GM19025 (cell line): ENCODE measurements around the gene UBE3C.
"Not testable (repeated sequence)": the region's sequence is repeated elsewhere in the genome, so short reads cannot be mapped to it uniquely, and the experiment has no call there.

Source experiments
- ATAC-seq: cut with Tn5 transposase; IDR thresholded peaks from one replicate; pipeline ENCODE4 v1.9.1; 2021; ENCODE audit warnings: mild to moderate bottlenecking, low read depth, moderate library complexity; ENCODE audit not compliant: unreplicated experiment

The UBE3C gene

GRCh38 chr7:157138424-157139110, at the start of gene UBE3C:
TSS of gene UBE3C (plus strand) at chr7:157138926. CDS start at chr7:157139273, 347 bp downstream.
- ATAC-seq: peak; percentile 79

DNA sequence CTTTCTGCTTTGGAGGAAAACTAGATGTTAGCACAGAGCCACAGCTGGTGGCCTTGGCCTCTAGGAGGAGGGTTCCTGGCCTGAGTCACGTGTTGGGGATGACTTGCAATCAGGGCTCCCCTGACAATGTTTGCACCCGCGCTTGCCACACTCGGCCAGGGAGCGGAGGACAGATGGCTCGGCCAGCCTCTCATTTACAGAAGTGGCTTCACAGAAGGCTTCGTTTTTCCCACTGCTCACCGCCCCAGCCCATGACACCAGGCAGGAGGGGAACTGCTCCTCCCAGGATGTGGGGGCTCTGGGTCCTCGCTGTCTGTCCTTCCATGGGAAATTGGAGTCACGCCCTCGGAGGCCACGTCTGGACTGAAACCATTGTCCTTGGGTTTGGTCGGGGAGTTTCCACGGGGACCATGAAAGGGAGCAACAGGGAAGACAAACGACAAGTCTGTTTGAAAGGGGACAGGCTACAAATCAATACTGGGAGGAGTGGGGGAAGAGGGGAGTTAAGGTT, 49.6 kb upstream of the UBE3C start:
- no peak for ATAC-seq

DNA sequence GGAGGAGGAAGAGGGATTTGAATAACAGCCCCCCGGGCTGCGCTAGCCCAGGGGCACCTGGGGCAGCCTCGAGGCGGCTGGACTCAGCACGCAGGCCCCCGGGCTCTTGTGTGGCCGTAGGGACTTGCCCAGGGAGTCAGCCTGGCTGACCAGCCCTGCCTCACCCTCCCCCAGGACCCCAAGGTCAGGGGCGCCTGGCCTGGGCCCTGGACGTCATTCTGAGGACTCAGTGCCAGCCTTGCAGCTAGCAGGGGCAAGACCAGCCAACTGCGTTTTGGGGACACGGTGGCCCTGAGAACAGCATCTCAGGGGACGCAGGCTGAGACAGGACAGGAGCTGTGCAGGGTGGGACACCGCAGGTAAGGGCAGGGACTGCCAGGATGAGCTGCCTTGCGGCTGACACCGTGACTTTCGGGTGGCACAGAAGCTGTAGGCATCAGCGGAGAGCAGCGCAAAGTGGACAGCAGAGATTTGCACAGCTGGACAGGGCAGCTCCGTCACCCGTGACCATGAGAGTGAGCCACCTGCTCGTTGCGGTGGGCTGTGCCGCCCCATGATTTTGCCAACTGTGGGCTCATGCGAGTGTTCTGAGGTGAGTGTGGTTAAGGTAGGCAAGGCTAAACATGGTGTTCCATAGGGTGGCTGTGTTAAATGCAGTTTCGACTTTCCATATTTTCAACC, 48.1 kb upstream of the UBE3C start:
- ATAC-seq: no peak

DNA sequence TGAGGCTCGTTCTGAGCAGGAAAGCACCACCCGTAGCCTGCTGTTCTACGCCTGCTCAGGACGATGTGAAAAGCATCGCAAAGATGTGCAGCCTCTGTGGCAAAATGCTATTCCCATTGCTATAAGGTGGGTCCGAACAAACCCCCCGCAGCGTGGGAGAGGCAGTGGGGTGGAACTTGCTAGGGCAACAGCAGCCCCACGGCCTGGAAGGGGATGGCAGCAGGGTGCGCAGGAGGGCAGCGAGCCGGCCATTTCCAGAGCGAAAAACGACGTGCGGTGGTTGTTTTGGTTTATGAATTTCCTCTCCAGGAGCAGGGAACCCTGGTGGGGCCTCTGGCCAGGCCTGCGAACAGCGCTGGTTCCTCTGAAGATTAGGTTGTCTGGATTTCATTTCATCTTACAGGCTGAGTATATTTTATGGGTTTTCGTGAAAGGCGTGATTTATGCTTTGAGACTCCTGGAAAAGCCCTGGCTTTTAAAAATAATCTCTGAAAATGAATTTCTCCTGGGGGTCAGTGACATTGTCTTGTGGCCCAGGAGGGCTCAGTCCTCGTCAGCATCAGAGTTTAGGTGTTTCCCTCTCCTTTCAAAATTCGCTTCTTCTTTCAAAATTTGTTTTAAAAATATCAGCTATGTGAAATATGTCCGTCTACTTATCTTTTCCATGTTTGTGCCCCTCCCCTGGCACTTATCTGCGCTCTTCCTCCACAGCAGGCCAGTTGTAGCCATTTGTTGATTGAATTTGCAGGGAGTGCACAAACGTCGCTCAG, 42.3 kb upstream of the UBE3C start:
- ATAC-seq: no peak

DNA sequence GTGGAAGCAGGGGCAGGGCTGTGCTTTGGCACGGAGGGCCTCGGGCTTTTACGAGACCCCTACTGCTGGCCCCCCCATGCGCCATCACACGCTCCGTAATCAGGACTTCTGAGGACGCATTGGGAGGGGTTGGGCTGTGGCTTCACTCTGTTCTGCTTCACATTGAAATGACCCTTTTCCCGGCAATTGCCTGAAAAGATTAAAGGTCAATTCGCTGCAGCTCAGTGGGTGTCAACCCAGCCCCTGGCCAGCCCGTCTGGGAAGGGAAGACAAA, 41.7 kb upstream of the UBE3C start:
- ATAC-seq: no peak

DNA sequence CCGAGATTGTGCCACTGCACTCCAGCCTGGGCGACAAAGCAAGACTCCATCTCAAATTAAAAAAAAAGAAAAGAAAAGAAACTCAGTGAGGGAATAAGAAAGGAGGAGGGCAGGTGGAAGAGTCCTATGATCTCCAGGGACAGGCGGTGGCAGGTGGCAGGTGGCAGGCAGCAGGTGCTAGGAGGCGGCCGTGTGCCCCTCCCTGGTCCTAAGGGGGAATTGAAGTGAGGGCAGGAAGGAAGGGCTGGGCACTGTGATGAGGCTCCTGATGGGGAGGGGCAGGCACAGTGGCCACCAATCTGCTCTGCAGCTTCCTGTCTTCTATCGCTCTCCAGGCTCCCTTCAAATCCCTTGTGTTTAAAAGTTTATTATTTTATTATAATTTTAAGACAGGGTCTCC, 41.2 kb upstream of the UBE3C start:
- no peak for ATAC-seq

- ATAC-seq: not testable (repeated sequence)
Measured at GRCh38 chr7:157100005-157100404, 38.7 kb upstream of the UBE3C start.

GRCh38 chr7:157103641-157104040, 35.1 kb upstream of the UBE3C start:
- ATAC-seq: not testable (repeated sequence)

GRCh38 chr7:157111311-157111710, 27.4 kb upstream of the UBE3C start:
- no peak for ATAC-seq

- ATAC-seq: no peak
Measured at GRCh38 chr7:157112706-157113105, 26.0 kb upstream of the UBE3C start.

DNA sequence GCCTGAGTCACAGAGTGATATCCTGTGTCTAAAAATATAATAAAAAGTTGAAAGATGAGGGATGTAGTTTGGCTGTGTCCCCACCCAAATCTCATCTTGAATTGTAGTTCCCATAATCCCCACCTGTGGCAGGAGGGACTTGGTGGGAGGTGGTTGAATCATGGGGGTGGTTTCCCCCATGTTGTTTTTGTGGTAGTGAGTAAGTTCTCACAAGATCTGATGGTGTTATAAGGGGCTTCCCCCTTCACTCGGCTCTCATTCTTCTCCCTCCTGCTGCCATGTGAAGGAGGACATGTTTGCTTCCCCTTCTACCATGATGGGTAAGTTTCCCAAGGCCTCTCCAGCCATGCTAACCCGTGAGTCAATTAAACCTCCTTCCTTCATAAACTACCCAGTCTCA, 25.1 kb upstream of the UBE3C start:
- ATAC-seq: no peak

- ATAC-seq: no peak
Measured at GRCh38 chr7:157116762-157117161, 22.0 kb upstream of the UBE3C start.

- ATAC-seq: no peak
Measured at GRCh38 chr7:157117796-157118195, 20.9 kb upstream of the UBE3C start.

DNA sequence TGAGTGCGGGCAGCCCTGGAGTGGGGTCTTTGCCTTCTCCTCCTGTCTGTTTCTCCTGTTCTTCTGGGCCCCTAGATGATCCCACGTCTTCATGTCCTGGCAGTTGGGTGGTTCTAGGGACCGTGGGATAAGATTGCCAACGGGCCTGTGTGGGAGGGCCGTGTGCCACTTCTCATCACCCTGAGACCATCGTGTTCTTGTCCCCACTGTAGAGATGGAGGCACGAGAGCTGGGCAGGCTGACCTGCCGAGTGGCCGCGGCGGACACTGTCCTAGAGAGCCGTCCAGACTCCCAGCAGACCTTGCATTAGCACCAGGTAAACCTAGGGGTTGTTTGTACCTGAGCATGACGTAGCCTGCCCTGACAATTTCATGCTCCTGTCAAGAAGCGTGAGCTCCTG, 18.5 kb upstream of the UBE3C start:
- ATAC-seq: no peak

GRCh38 chr7:157121184-157121715, 17.5 kb upstream of the UBE3C start:
- ATAC-seq: no peak

GRCh38 chr7:157122800-157123495, 15.8 kb upstream of the UBE3C start:
- ATAC-seq: no peak

DNA sequence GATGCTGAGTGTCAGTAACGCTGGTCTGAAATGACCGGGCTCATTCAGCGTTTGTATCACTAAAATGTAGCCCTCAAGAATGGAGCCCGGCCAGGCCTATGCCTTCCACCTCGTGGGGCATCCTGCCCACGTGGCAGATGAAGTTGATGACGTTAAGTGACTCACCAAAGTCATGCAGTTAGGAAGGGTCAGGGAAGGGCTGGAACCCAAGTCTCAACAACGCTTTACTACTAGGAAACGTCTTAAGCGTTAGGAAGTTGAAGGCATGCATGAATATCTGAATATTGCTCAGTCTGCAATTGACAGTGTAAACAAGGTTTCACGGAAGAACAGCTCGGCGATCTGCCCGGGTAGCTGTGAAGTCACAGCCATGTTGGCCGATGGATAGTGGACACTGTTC, 14.0 kb upstream of the UBE3C start:
- ATAC-seq: no peak

DNA sequence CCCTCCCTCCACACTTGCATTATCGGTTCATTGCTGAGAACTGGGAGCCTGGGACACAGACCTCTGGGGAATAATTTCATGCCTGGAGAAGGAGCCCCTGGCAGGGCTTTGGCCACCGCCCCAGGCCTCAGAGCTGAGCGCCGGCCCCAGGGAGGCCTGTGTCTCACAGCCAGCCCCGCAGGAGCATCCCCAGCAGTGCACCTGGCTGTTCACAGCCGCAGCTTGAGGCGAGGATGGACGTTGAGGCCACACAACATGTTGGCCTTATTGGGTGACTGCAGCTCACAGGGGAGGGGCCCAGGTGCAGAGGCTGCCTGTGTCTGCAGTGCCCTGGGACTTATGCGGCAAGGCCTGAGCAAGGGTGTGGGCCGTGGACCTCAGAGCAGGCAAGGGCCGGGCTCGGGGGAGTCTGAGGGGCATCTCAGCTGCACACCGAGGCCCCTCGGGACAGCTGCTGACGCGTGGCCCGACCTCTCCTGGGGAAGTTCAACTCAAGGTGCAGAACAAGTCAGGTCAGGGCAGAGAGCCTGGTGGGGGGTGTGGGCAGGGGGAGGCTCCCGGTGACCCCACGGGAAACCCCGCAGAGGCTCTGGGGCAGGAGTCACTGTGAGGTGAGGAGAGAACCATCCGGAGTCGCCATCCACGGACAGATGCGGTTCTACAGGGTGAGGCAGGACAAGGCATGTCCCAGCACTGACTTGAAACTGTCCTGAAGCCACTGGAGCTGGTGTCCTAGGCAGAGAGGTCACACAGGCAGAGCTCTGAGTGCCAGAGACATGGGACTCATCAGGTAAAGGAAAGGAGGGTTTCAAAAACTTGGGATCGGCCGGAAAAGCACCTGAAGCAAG, 13.1 kb upstream of the UBE3C start:
- ATAC-seq: no peak

DNA sequence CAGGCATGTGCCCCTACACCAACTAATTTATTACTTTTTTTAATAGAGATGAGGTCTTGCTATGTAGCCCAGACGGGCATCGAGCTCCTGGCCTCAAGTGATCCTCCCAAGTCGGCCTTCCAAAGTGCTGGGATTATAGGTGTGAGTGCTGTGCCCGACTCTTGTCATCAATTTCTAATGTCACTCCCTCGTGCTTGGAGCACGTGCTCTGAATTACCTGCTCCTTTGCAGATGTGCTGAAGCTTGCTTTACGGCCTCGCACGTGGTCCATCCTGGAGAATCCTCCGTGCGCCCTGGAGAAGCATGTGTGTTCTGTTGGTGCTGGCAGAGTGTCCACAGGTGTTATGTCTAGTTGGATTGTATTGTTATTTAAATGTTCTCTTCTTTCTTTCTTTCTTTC, 11.8 kb upstream of the UBE3C start:
- no peak for ATAC-seq

DNA sequence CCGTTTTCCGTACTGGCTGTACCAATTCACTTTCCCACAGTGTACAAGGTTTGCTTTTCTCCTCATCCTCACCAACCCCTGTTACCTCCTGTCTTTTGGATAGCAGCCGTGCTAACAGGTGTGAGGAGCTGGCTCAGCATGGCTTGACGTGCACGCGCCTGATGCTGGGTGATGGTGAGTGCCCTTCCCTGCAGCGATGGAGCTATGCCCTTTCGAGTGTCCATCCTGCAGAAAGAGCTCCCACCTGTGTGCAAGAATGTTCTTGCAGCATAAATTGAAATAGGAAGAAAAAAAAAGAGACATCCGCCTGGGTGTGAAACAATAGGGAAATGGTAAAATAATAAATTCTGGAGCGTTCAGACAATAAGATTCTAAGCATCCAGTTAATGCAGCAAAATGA, 9.5 kb upstream of the UBE3C start:
- ATAC-seq: no peak
